Smooth muscle cell (in vitro differentiated cells): Measurements from ENCODE around the gene NECTIN4. TPM values are rescaled to one million over a fixed set of nuclear protein-coding genes. Genes with fewer than 3 reads are reported as not detected.
A peak's percentile ranks its signal among the peaks of the same experiment; 100 is the strongest.

ENCODE experiments used
- DNase-seq: peaks from one replicate; lab custom pipeline; 2025; ENCODE audit not compliant: unreplicated experiment; lab: John Stamatoyannopoulos, UW
- H2AFZ ChIP-seq: fragments of 200-600 bp; sonication (generic); 2 replicates; pipeline ENCODE4 v1.6.0; 2016; ENCODE audit warnings: antibody characterized with exemption, low read depth, mild to moderate bottlenecking
- H3F3A ChIP-seq: fragments of 200-600 bp; sonication (generic); 2 replicates; pipeline ENCODE4 v1.6.0; 2017; ENCODE audit warnings: antibody characterized with exemption, low read depth
- H3K27ac ChIP-seq: fragments of 200-600 bp; sonication (generic); 2 replicates; pipeline ENCODE4 v1.5.1; 2016; ENCODE audit warnings: low read depth, mild to moderate bottlenecking
- H3K27me3 ChIP-seq: fragments of 200-600 bp; sonication (generic); 2 replicates; pipeline ENCODE4 v1.6.1; 2016; ENCODE audit warnings: low read depth, mild to moderate bottlenecking
- H3K36me3 ChIP-seq: fragments of 200-600 bp; sonication (generic); 2 replicates; pipeline ENCODE4 v1.5.1; 2016; ENCODE audit warnings: low read depth
- H3K4me1 ChIP-seq: fragments of 200-600 bp; sonication (generic); 2 replicates; pipeline ENCODE4 v1.5.1; 2016; ENCODE audit warnings: low read depth
- H3K4me2 ChIP-seq: fragments of 200-600 bp; sonication (generic); 2 replicates; pipeline ENCODE4 v1.6.0; 2016; ENCODE audit warnings: mild to moderate bottlenecking
- H3K4me3 ChIP-seq: fragments of 200-600 bp; sonication (generic); 2 replicates; pipeline ENCODE4 v1.5.1; 2016; ENCODE audit warnings: mild to moderate bottlenecking
- H3K79me2 ChIP-seq: fragments of 200-600 bp; sonication (generic); 2 replicates; pipeline ENCODE4 v1.6.0; 2016; ENCODE audit warnings: low read depth, mild to moderate bottlenecking
- H3K9ac ChIP-seq: fragments of 200-600 bp; sonication (generic); 2 replicates; pipeline ENCODE4 v1.6.0; 2016; ENCODE audit warnings: low read depth
- H3K9me3 ChIP-seq: fragments of 200-600 bp; sonication (generic); replicated peaks from 2 replicates; pipeline ENCODE4 v1.5.1; 2016; ENCODE audit warnings: low read depth
- H4K20me1 ChIP-seq: fragments of 200-600 bp; sonication (generic); 2 replicates; pipeline ENCODE4 v1.6.0; 2016; ENCODE audit warnings: low read depth
- CTCF ChIP-seq: fragments of 200-600 bp; sonication (generic); IDR thresholded peaks from 2 replicates; pipeline ENCODE4 v1.5.1; 2017; ENCODE audit warnings: borderline replicate concordance, mild to moderate bottlenecking, antibody characterized with exemption; ENCODE audit not compliant: insufficient read depth, poor library complexity, severe bottlenecking
- WGBS: methylation state at CpG from one replicate; pipeline ENCODE4 v1.1.7; 2016; ENCODE audit warnings: low lambda C conversion rate; 5-methylcytosine and 5-hydroxymethylcytosine counted together
- polyA plus RNA-seq: library from polyadenylated mRNA; unstranded; fragments of >200 nt; fragmentation: Nextera tagmentation; extraction: Ambion mirVana; gene quantifications from 2 replicates; pipeline ENCODE4 v1.2.1, GENCODE V29; 2016
- total RNA-seq: library from RNA; depleted of rRNA; stranded (reverse); fragments of >200 nt; gene quantifications from 2 replicates; pipeline ENCODE4 v1.2.3, GENCODE V29; 2014

NECTIN4 gene
- total and polyA plus RNA-seq, 2 experiments from 2014 or later, result 12.7 to 18.2 TPM

GRCh38 chr1:161084597-161084988 is 4.8 kb downstream of the NECTIN4 start:
- peak overlapping the region; percentile 85 for H3K9ac ChIP-seq
- H3K27ac ChIP-seq, result peak overlapping the region; percentile 96
- H3K27me3 ChIP-seq, result no peaks in the 10 kb centered on the region

DNA sequence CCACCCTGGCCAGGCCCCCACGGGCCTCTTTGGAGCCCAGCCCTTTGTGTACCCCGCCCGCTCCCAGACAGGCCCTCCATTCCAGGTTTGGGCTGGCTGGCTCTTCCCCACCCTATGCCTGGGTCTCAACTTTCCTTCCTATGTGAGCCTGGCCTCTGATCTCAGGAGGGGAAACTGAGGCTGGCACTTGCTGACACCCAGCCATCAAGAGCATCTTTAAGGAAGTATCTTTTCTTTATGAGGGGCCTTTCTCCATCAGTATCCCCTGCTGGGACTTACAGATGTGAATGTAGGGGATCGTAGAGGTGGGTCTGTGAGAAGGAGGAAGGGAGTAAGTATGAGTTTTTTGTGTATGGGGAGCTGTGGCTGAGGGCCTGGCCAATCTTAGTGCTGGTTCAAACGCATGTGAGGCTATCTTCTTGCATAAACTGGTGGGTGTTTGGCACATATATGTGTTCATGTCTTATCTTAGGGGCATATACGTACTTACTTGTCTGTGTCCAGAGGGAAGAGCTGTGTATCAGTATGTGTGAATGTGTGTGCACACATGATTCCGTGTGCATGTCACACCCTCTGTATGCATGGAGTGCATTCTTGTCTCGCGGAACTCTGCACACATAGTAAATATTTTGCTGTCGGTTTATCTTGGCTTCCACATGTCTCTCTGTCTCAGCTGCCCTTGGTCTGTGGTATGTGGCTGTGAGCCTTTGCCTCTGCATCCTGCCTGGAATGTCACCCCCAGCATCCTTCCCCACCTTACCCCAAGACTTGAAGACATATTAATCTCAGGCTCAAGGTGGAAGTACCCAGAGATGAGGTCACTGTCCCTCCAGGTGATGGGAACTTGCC is 5.4 kb downstream of the NECTIN4 start:
- Histone ChIP-seq H3K9me3 (no peaks in the 10 kb centered on the region), H3K4me3 (peak overlapping the region; percentile 8), H3K9ac (peak overlapping the region; percentile 85), H3F3A (peaks cover 31% of the 10 kb centered on the region), H2AFZ (no peak overlapping the region), H4K20me1 (no peaks in the 10 kb centered on the region), H3K79me2 (no peaks in the 10 kb centered on the region), H3K27me3 (no peaks in the 10 kb centered on the region), H3K4me2 (peak overlapping the region; percentile 76), H3K4me1 (peaks cover 34% of the 10 kb centered on the region), H3K36me3 (no peaks in the 10 kb centered on the region), H3K27ac (peak overlapping the region; percentile 96)
- no peak for DNase-seq
- TF ChIP-seq CTCF, result no peak
- 16% methylated on average over 10 of the region's 10 CpGs for WGBS

More at GRCh38 chr1:161084597-161084988, 4.8 kb downstream of the NECTIN4 start:
- peaks cover 34% of the 10 kb centered on the region for H3K4me1 ChIP-seq
- H3K36me3 ChIP-seq, result no peaks in the 10 kb centered on the region
- TF ChIP-seq CTCF, result no peak
- H3K4me3 ChIP-seq, result no peak overlapping the region
- no peaks in the 10 kb centered on the region for H3K9me3 ChIP-seq
- no peak overlapping the region for H2AFZ ChIP-seq
- H3K4me2 ChIP-seq, result peak overlapping the region; percentile 76
- peaks cover 31% of the 10 kb centered on the region for H3F3A ChIP-seq
- no peak for DNase-seq
- 17% methylated on average over 1 of the region's 1 CpG for WGBS
- H4K20me1 ChIP-seq, result no peaks in the 10 kb centered on the region
- no peaks in the 10 kb centered on the region for H3K79me2 ChIP-seq

DNA sequence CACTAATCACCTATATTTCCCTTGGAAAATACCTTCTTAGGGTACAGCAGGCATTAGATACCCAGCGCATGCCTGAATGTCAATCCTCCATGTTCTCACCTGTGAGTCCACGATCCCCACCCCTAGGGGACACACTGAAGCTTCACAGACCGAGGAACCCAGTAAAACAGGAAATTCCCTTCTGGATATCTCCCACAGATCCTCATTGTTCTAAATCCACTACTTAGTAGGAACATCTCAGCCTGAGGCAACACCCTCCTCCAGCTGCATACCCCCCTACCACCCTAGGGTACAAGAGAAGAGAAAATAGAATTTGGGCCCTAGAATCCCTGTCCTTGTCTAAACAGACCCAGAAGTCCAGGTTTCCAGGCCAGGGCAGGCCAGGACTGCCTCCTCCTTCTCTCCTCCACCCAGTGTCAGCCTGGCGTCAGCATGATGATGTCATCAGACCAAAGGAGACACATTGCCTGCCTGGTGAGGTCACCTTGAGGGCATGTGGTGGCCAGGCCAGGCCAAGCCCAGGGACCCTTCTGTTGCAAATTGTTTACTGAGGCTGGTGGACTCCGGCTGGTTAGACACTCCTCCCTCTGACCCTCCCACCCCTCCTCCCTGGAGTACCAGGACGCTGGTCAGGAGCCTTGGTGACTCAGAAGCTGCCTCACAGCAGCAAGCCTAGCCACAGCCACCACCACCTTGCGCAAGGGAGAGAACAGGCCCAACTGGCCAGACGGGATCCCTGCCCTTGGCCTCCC is 6.2 kb downstream of the NECTIN4 start:
- H3K4me1 ChIP-seq, result peaks cover 34% of the 10 kb centered on the region
- H3K9ac ChIP-seq, result peak overlapping the region; percentile 85
- peaks cover 31% of the 10 kb centered on the region for H3F3A ChIP-seq
- DNase-seq, result peak; percentile 49
- H3K36me3 ChIP-seq, result no peaks in the 10 kb centered on the region
- no peaks in the 10 kb centered on the region for H3K9me3 ChIP-seq
- TF ChIP-seq CTCF, result no peak
- no peak overlapping the region for H3K4me3 ChIP-seq
- no peaks in the 10 kb centered on the region for H3K27me3 ChIP-seq
- WGBS, result 18% methylated on average over 7 of the region's 8 CpGs
- H3K27ac ChIP-seq, result peak overlapping the region; percentile 96
- no peak overlapping the region for H2AFZ ChIP-seq
- H3K4me2 ChIP-seq, result peak overlapping the region; percentile 76
- H3K79me2 ChIP-seq, result no peaks in the 10 kb centered on the region
- no peaks in the 10 kb centered on the region for H4K20me1 ChIP-seq
